ENCODE results near the gene CD83.

CD83 gene

DNA sequence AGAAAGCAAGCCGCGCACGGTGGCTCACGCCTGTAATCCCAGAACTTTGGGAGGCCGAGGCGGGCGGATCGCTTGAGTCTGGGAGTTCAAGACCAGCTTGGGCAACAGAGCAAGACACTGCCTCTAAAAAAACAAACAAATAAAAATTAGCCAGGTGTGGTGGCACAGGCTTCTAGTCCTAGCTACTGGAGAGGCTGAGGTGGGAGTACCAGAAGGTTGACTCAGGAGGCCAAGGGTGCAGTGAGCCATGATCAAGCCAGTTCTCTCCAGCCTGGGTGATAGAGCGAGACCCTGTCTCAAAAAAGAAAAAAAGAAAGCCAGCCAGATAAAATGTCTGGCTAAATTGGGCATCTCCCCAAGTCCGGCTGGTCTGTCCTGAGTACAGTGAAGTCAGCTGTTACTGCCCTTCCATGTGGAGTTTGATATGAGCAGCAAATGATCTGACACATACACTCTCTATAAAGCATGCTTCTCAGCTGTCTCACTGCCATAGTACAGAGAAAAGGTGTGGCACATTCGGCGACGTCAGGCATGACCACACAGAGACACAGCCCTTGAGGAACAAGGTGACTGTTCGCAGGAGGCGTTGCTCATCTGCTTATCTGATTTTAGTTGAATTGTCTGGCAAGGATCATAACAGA lies 13.0 kb downstream of the CD83 start:
- Histone ChIP-seq H3K36me3 (ENCODE audit: control insufficient read depth, insufficient read depth, low read length) (no peaks in the 10 kb centered on the region), H3K9me3 (ENCODE audit: control insufficient read depth, low read length) (no peaks in the 10 kb centered on the region), H3K9ac (ENCODE audit: low read length) (no peak overlapping the region), H3K4me3 (ENCODE audit: low read length) (no peak overlapping the region), H3K4me1 (ENCODE audit: control insufficient read depth, insufficient read depth, low read length) (no peaks in the 10 kb centered on the region), H3K27me3 (ENCODE audit: control insufficient read depth, insufficient read depth, low read length) (no peaks in the 10 kb centered on the region)

DNA sequence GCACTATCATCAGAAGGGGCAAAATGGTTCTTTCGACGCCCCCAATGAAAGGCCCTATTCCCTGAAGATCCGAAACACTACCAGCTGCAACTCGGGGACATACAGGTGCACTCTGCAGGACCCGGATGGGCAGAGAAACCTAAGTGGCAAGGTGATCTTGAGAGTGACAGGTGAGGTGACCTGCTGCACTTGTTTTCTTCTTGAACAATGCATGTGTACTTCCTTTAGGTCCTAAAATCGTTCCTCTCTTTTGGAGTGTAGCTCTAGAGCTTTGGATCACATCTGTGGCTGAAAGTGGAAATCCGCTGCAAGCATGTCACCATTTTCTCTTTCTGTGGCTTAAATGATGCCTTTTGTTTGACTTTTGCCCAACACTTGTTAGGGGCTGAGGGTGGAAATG lies 14.0 kb downstream of the CD83 start:
- no peak overlapping the region for H3K9ac ChIP-seq (ENCODE audit: low read length)
- H3K4me3 ChIP-seq (ENCODE audit: low read length) = no peak overlapping the region
- no peaks in the 10 kb centered on the region for H3K36me3 ChIP-seq (ENCODE audit: control insufficient read depth, insufficient read depth, low read length)
- H3K4me1 ChIP-seq (ENCODE audit: control insufficient read depth, insufficient read depth, low read length) = no peaks in the 10 kb centered on the region
- H3K27me3 ChIP-seq (ENCODE audit: control insufficient read depth, insufficient read depth, low read length) = no peaks in the 10 kb centered on the region
- H3K9me3 ChIP-seq (ENCODE audit: control insufficient read depth, low read length) = no peaks in the 10 kb centered on the region

DNA sequence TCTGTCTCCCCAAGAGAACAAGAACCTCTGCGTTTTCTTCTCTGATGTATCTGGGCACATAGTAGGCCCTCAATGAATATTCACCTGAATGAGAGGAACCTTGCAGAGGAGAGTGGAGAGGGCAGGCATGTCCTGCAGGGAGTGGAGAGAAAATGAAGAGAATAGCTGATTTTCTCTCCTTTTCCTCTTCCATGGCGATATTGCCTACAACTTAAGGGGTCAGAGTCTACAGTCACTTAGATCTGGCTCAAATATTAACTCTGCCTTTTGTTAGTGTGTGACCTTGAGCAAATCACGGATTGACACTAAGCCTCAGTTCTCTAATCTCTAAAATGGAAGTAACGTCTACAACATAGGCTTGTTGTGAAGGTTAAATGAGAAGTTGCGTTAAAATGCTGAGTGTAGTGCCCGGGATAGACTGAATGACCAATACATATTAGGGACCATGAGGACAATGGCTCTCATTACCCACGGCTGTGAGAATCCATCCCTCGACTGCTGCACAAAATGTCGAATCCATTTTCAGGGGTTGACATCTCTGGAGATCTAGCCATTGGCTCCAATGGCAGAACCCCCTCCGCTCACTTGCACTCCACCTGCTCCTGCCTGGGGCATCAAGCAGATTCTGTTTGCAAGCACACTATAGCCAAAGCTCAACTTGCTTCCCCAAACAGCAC lies 14.8 kb downstream of the CD83 start:
- H3K4me1 ChIP-seq (ENCODE audit: control insufficient read depth, insufficient read depth, low read length) = no peaks in the 10 kb centered on the region
- no peak overlapping the region for H3K9ac ChIP-seq (ENCODE audit: low read length)
- no peaks in the 10 kb centered on the region for H3K27me3 ChIP-seq (ENCODE audit: control insufficient read depth, insufficient read depth, low read length)
- no peak overlapping the region for H3K4me3 ChIP-seq (ENCODE audit: low read length)
- no peaks in the 10 kb centered on the region for H3K9me3 ChIP-seq (ENCODE audit: control insufficient read depth, low read length)
- H3K36me3 ChIP-seq (ENCODE audit: control insufficient read depth, insufficient read depth, low read length) = no peaks in the 10 kb centered on the region

DNA sequence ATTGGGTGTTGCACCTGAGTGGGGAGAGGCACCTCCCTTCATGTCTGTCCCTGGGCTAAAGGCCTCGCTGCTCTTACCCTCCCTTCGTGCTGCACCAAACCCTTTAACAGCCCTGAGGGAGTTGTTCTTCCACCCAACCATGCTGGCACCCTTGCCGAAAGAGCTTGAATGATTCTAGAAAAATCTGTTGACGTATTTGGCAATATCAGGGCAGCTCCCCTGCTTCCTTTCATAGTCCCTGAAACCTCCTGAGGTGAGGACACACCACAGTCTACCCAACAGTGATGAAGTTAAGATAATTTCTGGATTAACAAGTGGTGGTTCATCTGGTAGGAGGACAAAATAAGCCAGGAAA lies 15.3 kb downstream of the CD83 start:
- no peaks in the 10 kb centered on the region for H3K36me3 ChIP-seq (ENCODE audit: control insufficient read depth, insufficient read depth, low read length)
- no peaks in the 10 kb centered on the region for H3K27me3 ChIP-seq (ENCODE audit: control insufficient read depth, insufficient read depth, low read length)
- no peaks in the 10 kb centered on the region for H3K4me1 ChIP-seq (ENCODE audit: control insufficient read depth, insufficient read depth, low read length)
- no peaks in the 10 kb centered on the region for H3K9me3 ChIP-seq (ENCODE audit: control insufficient read depth, low read length)
- no peak overlapping the region for H3K9ac ChIP-seq (ENCODE audit: low read length)
- H3K4me3 ChIP-seq (ENCODE audit: low read length) = no peak overlapping the region

DNA sequence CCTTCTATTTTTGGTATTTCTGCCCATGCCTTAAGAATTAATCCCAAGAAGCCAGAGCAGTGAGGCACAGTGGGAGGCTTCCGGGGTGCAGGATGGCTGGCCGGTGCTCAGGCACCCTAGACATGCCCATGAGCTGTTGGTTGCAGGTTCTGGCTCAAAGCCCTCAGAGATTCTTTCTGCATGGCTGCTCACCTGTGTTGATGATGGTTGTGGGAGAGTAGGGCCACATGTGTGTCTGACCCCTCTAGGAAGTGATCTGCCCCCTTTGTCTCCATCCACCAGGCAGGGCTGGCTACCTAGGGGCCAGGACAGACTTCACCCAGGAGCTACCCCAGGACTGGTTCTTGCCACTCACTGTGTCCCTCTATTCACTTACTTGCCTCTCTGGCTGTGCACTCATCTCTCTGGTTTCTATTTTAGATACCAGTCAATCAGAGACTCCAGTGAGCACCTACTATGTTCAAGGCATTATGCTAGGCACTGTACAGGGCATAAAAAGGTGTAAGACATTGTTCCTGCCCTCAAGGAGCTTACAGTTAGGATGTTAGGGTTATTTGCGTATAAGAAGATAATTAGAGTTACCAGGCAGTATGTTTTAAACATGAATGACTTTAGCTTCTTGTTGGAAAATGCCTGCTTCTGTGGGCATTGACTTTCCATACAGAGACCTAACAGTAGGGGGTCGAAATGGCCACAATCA lies 16.8 kb downstream of the CD83 start:
- no peaks in the 10 kb centered on the region for H3K4me1 ChIP-seq (ENCODE audit: control insufficient read depth, insufficient read depth, low read length)

DNA sequence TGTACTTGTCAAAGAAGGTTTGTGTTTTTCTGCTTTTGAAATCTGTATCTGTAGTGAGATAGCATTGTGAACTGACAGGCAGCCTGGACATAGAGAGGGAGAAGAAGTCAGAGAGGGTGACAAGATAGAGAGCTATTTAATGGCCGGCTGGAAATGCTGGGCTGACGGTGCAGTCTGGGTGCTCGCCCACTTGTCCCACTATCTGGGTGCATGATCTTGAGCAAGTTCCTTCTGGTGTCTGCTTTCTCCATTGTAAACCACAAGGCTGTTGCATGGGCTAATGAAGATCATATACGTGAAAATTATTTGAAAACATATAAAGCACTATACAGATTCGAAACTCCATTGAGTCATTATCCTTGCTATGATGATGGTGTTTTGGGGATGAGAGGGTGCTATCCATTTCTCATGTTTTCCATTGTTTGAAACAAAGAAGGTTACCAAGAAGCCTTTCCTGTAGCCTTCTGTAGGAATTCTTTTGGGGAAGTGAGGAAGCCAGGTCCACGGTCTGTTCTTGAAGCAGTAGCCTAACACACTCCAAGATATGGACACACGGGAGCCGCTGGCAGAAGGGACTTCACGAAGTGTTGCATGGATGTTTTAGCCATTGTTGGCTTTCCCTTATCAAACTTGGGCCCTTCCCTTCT lies 18.4 kb downstream of the CD83 start:
- no peaks in the 10 kb centered on the region for H3K4me1 ChIP-seq (ENCODE audit: control insufficient read depth, insufficient read depth, low read length)
- H3K27me3 ChIP-seq (ENCODE audit: control insufficient read depth, insufficient read depth, low read length) = no peaks in the 10 kb centered on the region
- no peaks in the 10 kb centered on the region for H3K36me3 ChIP-seq (ENCODE audit: control insufficient read depth, insufficient read depth, low read length)
- no peak overlapping the region for H3K9ac ChIP-seq (ENCODE audit: low read length)
- no peak overlapping the region for H3K4me3 ChIP-seq (ENCODE audit: low read length)
- no peaks in the 10 kb centered on the region for H3K9me3 ChIP-seq (ENCODE audit: control insufficient read depth, low read length)

More for the DNA sequence above, 16.8 kb downstream of the CD83 start:
- no peaks in the 10 kb centered on the region for H3K27me3 ChIP-seq (ENCODE audit: control insufficient read depth, insufficient read depth, low read length)
- H3K4me3 ChIP-seq (ENCODE audit: low read length) = no peak overlapping the region
- H3K9ac ChIP-seq (ENCODE audit: low read length) = no peak overlapping the region
- H3K36me3 ChIP-seq (ENCODE audit: control insufficient read depth, insufficient read depth, low read length) = no peaks in the 10 kb centered on the region
- no peaks in the 10 kb centered on the region for H3K9me3 ChIP-seq (ENCODE audit: control insufficient read depth, low read length)

DNA sequence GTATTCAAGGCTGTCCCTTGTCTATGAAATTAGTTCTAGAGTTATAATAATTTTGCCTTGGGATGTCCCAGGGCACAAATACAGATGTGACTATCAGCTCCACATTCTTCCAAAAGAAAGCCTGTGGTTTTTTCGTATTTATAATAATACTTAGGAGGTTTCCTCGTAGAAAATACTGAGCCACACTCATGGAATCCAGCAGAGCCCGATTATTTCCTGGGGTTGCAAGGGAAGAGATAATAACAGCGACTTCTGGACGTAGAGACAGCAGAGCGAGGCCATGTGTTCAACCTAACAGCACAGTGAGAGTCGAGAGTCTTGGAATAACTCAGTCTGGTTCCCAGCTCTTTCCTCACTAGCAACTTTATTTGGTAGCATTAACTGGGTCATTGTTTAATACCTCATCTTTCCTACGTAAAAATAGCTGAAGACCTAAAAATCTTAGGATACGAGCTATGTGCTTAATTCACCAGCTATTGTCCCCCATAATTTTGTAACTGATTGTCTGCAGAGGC lies 21.2 kb downstream of the CD83 start:
- Histone ChIP-seq H3K36me3 (ENCODE audit: control insufficient read depth, insufficient read depth, low read length) (no peaks in the 10 kb centered on the region), H3K4me3 (ENCODE audit: low read length) (no peak overlapping the region), H3K4me1 (ENCODE audit: control insufficient read depth, insufficient read depth, low read length) (no peaks in the 10 kb centered on the region), H3K27me3 (ENCODE audit: control insufficient read depth, insufficient read depth, low read length) (no peaks in the 10 kb centered on the region), H3K9ac (ENCODE audit: low read length) (no peak overlapping the region), H3K9me3 (ENCODE audit: control insufficient read depth, low read length) (no peaks in the 10 kb centered on the region)

DNA sequence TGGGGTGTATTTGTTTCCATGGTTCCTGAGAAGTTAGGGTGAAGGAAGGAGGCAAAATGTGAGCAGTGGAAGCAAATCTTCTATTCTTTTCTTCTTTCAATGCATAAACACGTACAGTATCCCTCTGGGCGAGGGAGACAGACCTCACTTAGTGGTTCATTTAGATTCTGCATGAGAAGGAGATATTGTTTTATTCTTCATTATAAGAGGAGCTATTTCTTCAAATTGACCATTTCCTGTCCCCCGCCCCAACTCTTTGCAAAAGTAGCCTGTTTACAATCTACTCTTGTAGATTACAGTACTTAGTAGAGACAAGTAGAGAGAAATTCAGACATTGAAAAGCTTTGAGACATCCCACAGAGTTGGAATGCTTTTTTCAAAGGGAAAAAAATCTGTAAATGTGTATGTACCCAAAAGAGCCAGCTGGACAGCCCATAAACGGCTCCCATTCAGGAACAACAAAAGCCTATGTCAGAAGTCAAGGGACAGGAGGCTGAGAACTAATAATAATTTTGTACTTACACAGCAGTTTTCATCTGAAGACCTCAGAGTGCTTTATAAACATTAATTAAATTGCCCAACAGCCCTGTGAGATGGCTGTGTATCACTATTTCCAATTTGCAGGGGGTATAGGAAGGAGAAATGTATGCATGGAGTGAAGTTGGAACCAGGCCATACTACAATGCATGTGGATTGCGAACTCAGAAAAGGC lies 23.9 kb downstream of the CD83 start:
- Histone ChIP-seq H3K4me1 (ENCODE audit: control insufficient read depth, insufficient read depth, low read length) (no peaks in the 10 kb centered on the region), H3K36me3 (ENCODE audit: control insufficient read depth, insufficient read depth, low read length) (no peaks in the 10 kb centered on the region), H3K9me3 (ENCODE audit: control insufficient read depth, low read length) (no peaks in the 10 kb centered on the region), H3K9ac (ENCODE audit: low read length) (no peak overlapping the region), H3K27me3 (ENCODE audit: control insufficient read depth, insufficient read depth, low read length) (no peaks in the 10 kb centered on the region), H3K4me3 (ENCODE audit: low read length) (no peak overlapping the region)

DNA sequence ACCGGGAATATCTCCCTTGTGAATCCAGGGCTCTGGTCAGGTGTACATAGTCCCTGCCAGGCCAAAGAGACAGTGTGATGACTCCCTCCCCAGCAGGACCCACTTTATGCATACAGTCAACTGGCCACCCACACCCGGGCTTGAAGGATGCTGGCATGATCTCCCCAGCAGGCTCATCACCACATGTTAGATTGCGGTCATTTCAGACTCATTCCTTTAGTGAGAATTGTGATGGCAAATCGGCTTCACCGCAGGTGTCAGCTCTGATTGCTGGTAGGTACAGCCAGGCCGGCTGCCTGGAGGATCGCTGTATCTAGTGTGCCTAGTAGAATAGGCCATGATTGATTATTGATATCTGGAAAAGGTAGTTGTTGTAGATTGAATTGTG lies 24.5 kb downstream of the CD83 start:
- Histone ChIP-seq H3K36me3 (ENCODE audit: control insufficient read depth, insufficient read depth, low read length) (no peaks in the 10 kb centered on the region), H3K4me1 (ENCODE audit: control insufficient read depth, insufficient read depth, low read length) (no peaks in the 10 kb centered on the region), H3K9me3 (ENCODE audit: control insufficient read depth, low read length) (no peaks in the 10 kb centered on the region), H3K4me3 (ENCODE audit: low read length) (no peak overlapping the region), H3K9ac (ENCODE audit: low read length) (no peak overlapping the region), H3K27me3 (ENCODE audit: control insufficient read depth, insufficient read depth, low read length) (no peaks in the 10 kb centered on the region)

DNA sequence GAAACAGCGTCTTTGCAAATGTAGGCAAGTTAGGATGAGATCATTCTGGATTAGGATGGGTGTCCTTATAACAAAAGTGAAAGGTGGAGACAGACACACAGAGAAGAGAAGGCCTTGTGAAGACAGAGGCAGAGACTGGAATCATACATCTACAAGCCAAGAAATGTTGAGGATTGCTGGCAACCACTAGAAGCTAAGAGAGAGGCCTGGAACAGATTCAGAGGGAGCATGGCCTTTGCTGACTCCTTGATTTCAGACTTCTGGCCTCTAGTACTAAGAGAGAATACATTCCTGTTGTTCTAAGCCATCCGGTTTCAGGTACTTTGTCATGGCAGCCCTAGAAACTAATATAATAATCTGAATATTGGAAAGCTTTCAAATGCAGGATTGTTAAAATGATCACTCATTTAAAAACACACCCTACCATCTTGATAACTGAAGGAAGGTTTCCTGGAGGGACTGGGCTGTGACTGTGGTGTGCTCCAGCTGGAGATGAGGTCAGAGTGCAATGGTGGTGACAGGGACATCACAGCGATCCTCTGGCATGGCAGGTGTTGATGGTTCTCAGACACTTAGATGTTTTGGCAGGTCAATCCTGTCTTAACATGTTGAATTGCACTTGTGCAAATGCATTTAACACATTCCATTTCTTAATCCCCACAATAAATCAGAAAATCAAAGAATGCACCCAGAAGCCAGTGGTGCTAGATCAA lies 25.1 kb downstream of the CD83 start:
- Histone ChIP-seq H3K4me1 (ENCODE audit: control insufficient read depth, insufficient read depth, low read length) (no peaks in the 10 kb centered on the region), H3K9me3 (ENCODE audit: control insufficient read depth, low read length) (no peaks in the 10 kb centered on the region), H3K4me3 (ENCODE audit: low read length) (no peak overlapping the region), H3K9ac (ENCODE audit: low read length) (no peak overlapping the region), H3K36me3 (ENCODE audit: control insufficient read depth, insufficient read depth, low read length) (no peaks in the 10 kb centered on the region), H3K27me3 (ENCODE audit: control insufficient read depth, insufficient read depth, low read length) (no peaks in the 10 kb centered on the region)

DNA sequence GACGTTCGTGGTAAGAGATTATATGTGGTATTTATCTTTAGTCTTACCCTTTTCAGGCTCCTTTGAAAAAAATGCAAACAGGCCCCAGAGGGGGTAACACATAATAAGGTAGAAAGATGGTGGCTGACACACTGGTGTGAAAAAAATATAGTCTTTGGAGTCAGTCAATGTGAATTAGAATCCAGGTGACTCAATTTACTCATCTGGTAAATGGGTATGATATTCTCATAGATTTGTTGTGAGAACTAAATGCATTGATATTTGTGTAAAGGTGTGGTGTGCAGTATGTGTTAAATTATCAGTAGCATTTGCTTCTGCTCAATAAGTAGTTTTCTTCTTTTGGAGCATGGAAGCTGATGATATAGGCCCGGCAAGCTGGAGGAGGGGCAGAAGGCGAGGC lies 25.7 kb downstream of the CD83 start:
- no peaks in the 10 kb centered on the region for H3K36me3 ChIP-seq (ENCODE audit: control insufficient read depth, insufficient read depth, low read length)
- no peak overlapping the region for H3K4me3 ChIP-seq (ENCODE audit: low read length)
- H3K27me3 ChIP-seq (ENCODE audit: control insufficient read depth, insufficient read depth, low read length) = no peaks in the 10 kb centered on the region
- H3K9ac ChIP-seq (ENCODE audit: low read length) = no peak overlapping the region
- no peaks in the 10 kb centered on the region for H3K9me3 ChIP-seq (ENCODE audit: control insufficient read depth, low read length)
- no peaks in the 10 kb centered on the region for H3K4me1 ChIP-seq (ENCODE audit: control insufficient read depth, insufficient read depth, low read length)

Data from mucosa of stomach (tissue), 1 donor.